Endothelial cell of umbilical vein (primary cell): ENCODE measurements around the gene DBNDD2. TPM values are rescaled to one million over a fixed set of nuclear protein-coding genes. Genes with fewer than 3 reads are reported as not detected.

Source experiments
- BruUV-seq: library from RNA; stranded (reverse); fragments of 400-500 nt; replicated peaks from 2 replicates; lab custom pipeline; 2021; lab: Mats Ljungman, UMichigan
- CTCF ChIA-PET: fragments of 300-600, 350-600 bp; sonication (Branson Sonifier 250); formaldehyde crosslinking; loops from one replicate; lab custom pipeline; 2021; ENCODE audit warnings: antibody characterized with exemption, inconsistent platforms; lab: Charles Lee
- POLR2A ChIA-PET: fragments of 300-600, 350-600 bp; sonication (Branson Sonifier 250); formaldehyde crosslinking; loops from one replicate; lab custom pipeline; 2021; ENCODE audit warnings: antibody characterized with exemption, inconsistent platforms; lab: Charles Lee
- DNase-seq: peaks from one replicate; pipeline ENCODE4 v3.0.0-alpha.2; 2011; ENCODE audit warnings: low read depth, low spot score
- FAIRE-seq: peaks from 2 replicates; lab custom pipeline; 2011; peaks lifted over from hg19 to GRCh38; lab: Jason Lieb, UNC
- H2AFZ ChIP-seq: 2 replicates; pipeline ENCODE4 v1.6.0; 2012; ENCODE audit warnings: low read depth, low read length, control low read depth, inconsistent platforms
- H3K27ac ChIP-seq: 2 replicates; pipeline ENCODE4 v1.5.1; 2011; ENCODE audit warnings: low read depth, mild to moderate bottlenecking, control low read depth, low read length, moderate library complexity; ENCODE audit not compliant: insufficient read depth
- H3K27me3 ChIP-seq, 2 experiments: 2 replicates each; pipeline versions ENCODE4 v1.6.0 to v1.6.1; 2011; ENCODE audit warnings: low read length in 2 of 2, mixed read lengths in 1 of 2; ENCODE audit not compliant: control insufficient read depth in 2 of 2, insufficient read depth in 2 of 2
- H3K36me3 ChIP-seq, 2 experiments: 2 replicates in 1 of 2; 3 replicates in 1 of 2; pipeline ENCODE4 v1.5.1; 2011; ENCODE audit warnings: low read length in 2 of 2, mild to moderate bottlenecking in 1 of 2, moderate library complexity in 1 of 2; ENCODE audit not compliant: control insufficient read depth in 2 of 2, insufficient read depth in 2 of 2; ENCODE audit errors: extremely low read depth in 1 of 2
- H3K4me1 ChIP-seq: 3 replicates; pipeline ENCODE4 v1.5.1; 2011; ENCODE audit warnings: mild to moderate bottlenecking, low read length; ENCODE audit not compliant: control insufficient read depth, insufficient read depth; ENCODE audit errors: extremely low read depth
- H3K4me2 ChIP-seq: 2 replicates; pipeline ENCODE4 v1.6.1; 2011; ENCODE audit warnings: low read length, control low read depth, mixed read lengths; ENCODE audit not compliant: insufficient read depth
- H3K4me3 ChIP-seq, 3 experiments: fragments of 200-600 bp in 1 of 3; sonication (generic), shearing (Covaris generic) in 1 of 3; replicated peaks in 1 of 3; 2 replicates each; pipeline ENCODE4 v1.5.1; 2011 to 2016; ENCODE audit warnings: control low read depth in 3 of 3, low read length in 3 of 3, mild to moderate bottlenecking in 2 of 3, inconsistent platforms in 1 of 3, low read depth in 1 of 3, moderate library complexity in 1 of 3; ENCODE audit not compliant: insufficient read depth in 1 of 3
- H3K79me2 ChIP-seq: 2 replicates; pipeline ENCODE4 v1.6.0; 2012; ENCODE audit warnings: low read length, inconsistent platforms; ENCODE audit not compliant: control insufficient read depth, insufficient read depth
- H3K9ac ChIP-seq: replicated peaks from 2 replicates; pipeline ENCODE3; 2011; ENCODE audit warnings: low read length, control low read depth; ENCODE audit not compliant: insufficient read depth; ENCODE audit errors: extremely low read depth
- H3K9me1 ChIP-seq: replicated peaks from 3 replicates; pipeline ENCODE4 v1.6.0; 2011; ENCODE audit warnings: mild to moderate bottlenecking, low read length; ENCODE audit not compliant: control insufficient read depth, insufficient read depth; ENCODE audit errors: extremely low read depth
- H3K9me3 ChIP-seq: replicated peaks from 2 replicates; pipeline ENCODE4 v1.5.1; 2012; ENCODE audit warnings: low read length, inconsistent platforms; ENCODE audit not compliant: control insufficient read depth, insufficient read depth
- H4K20me1 ChIP-seq: replicated peaks from 2 replicates; pipeline ENCODE3; 2011; ENCODE audit warnings: mild to moderate bottlenecking, low read length; ENCODE audit not compliant: control insufficient read depth, insufficient read depth; ENCODE audit errors: extremely low read depth
- EZH2 ChIP-seq: IDR thresholded peaks from 2 replicates; pipeline ENCODE4 v1.6.1; 2012; ENCODE audit warnings: borderline replicate concordance, low read depth, mild to moderate bottlenecking, moderate library complexity, low read length, inconsistent platforms; ENCODE audit not compliant: severe bottlenecking
- FOS ChIP-seq: IDR thresholded peaks from 2 replicates; pipeline ENCODE4 v1.6.1; 2011; ENCODE audit warnings: mild to moderate bottlenecking, low read length, moderate library complexity, borderline replicate concordance; ENCODE audit not compliant: insufficient read depth
- GATA2 ChIP-seq: IDR thresholded peaks from 2 replicates; pipeline ENCODE4 v1.7.0; 2011; ENCODE audit warnings: low read depth, mild to moderate bottlenecking, moderate library complexity, mixed read lengths, low read length; ENCODE audit not compliant: insufficient read length, insufficient read depth
- JUN ChIP-seq: IDR thresholded peaks from 2 replicates; pipeline ENCODE4 v1.6.1; 2011; ENCODE audit warnings: borderline replicate concordance, low read depth; ENCODE audit not compliant: insufficient read length, insufficient read depth
- MYC ChIP-seq: IDR thresholded peaks from one replicate; pipeline ENCODE4 v1.6.1; 2011; ENCODE audit warnings: mild to moderate bottlenecking, low read depth, low read length
- POLR2A ChIP-seq: IDR thresholded peaks from 2 replicates; pipeline ENCODE4 v1.6.1; 2012; ENCODE audit warnings: low read depth, mild to moderate bottlenecking, control low read depth, low read length
- POLR2AphosphoS5 ChIP-seq: IDR thresholded peaks from 2 replicates; pipeline ENCODE4 v1.6.1; 2012; ENCODE audit warnings: low read depth, mild to moderate bottlenecking, control low read depth, low read length, moderate library complexity; ENCODE audit not compliant: insufficient read depth
- dilution Hi-C: fragments of 300-500 bp; cut with MboI; formaldehyde crosslinking; loops from one replicate; pipeline ENCODE4 v1.15.0; 2019; ENCODE audit warnings: low sequenced_read_pairs; ENCODE audit not compliant: extremely low pct_ligation_motif_present
- intact Hi-C: fragments of 100-400 bp; cut with micrococcal nuclease; formaldehyde crosslinking; loops from one replicate; pipeline ENCODE4 v1.10.0; 2022
- polyA plus RNA-seq, 4 experiments: library from polyadenylated mRNA; depleted of rRNA in 3 of 4; stranded (reverse) in 3 of 4; unstranded in 1 of 4; fragments of >200 nt; gene quantifications; 2 replicates each; pipeline versions ENCODE4 v1.2.1 to v1.2.3, GENCODE V29; 2011 to 2012; ENCODE audit warnings: missing spikeins in 1 of 4
- total RNA-seq: library from RNA; stranded (reverse); gene quantifications from 2 replicates; pipeline ENCODE4 v1.2.3, GENCODE V29; 2021
- TF ChIP-seq, protein P1 (sequence below): IDR thresholded peaks from 2 replicates; pipeline ENCODE4 v1.6.1; 2011; ENCODE audit not compliant: insufficient read depth, insufficient read length
- TF ChIP-seq, protein P2 (sequence below), 2 donors: IDR thresholded peaks; 1 replicate in 1 of 2; 2 replicates in 1 of 2; pipeline ENCODE4 v1.5.1; 2011; ENCODE audit warnings: low read length in 2 of 2, mild to moderate bottlenecking in 2 of 2, moderate library complexity in 2 of 2, control low read depth in 1 of 2, inconsistent platforms in 1 of 2, low read depth in 1 of 2; ENCODE audit not compliant: insufficient read depth in 1 of 2; ENCODE audit errors: extremely low read depth in 1 of 2

The DBNDD2 gene
- total and polyA plus RNA-seq, 2 donors (not counting 3 experiments of a cell fraction or from before 2014, with no cell fraction given) = 15.6 to 27.9 TPM

DNA sequence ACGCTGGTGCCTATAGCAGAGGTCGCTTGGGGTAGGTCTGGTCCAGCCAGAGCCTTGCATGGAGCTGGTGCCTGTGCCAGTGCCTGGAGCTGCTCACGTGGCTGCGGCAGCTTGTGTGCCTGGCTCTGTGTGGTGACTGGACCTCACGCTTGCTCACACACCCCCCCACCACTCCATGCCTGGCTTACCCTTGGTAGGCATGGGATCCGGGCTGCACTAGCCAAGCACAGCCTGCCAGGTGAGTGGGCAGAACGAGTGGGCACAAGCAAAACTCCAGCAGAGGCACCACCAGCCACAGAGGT lies 13.0 kb upstream of the DBNDD2 start:
- DNase-seq = no peak
- CTCF ChIA-PET = interaction anchor here (1.4 kb wide), 1 partner anchor 21 kb away, joined by 8 read pairs; no protein-coding TSS in a partner anchor

DNA sequence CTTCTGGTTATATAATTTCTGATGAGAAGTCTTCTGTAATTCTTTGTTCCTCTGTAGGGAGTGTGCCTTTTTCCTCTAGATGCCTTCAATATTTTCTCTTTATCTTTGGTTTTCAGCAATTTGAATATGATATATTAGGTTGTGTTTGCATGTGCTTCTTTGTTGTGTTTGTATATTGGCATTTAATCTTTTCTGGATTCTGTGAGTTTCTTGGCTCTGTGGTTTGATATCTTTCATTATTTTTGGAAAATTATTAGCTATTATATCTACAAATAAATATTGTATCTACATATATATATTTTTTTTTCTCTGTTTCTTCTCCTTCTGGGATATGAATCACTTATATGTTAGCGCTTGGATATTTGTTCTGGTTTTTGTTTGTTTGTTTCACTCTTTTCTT lies 9.1 kb upstream of the DBNDD2 start:
- Histone ChIP-seq H3K4me2 (no peak overlapping the region), H2AFZ (no peak overlapping the region), H4K20me1 (no peaks in the 10 kb centered on the region), H3K4me3 (no peak overlapping the region), H3K79me2 (no peaks in the 10 kb centered on the region), H3K27me3 (peaks cover 0 to 1% of the 10 kb centered on the region in 2 experiments), H3K36me3 (no peaks in the 10 kb centered on the region), H3K9me1 (no peaks in the 10 kb centered on the region), H3K27ac (no peak overlapping the region), H3K9ac (no peak overlapping the region), H3K9me3 (no peaks in the 10 kb centered on the region), H3K4me1 (no peaks in the 10 kb centered on the region)
- BruUV-seq = no TSS peak
- dilution Hi-C loops (no loop called here), intact Hi-C loops (no loop called here)
- CTCF ChIA-PET = interaction anchor here (1.2 kb wide), 1 partner anchor 38 kb away, joined by 3 read pairs; no protein-coding TSS in a partner anchor
- FAIRE-seq (no peak), DNase-seq (no peak)
- POLR2A ChIA-PET = no interaction called here
- no peak for TF ChIP-seq EZH2
- no peak for TF ChIP-seq FOS
- TF ChIP-seq MYC = no peak
- TF ChIP-seq, protein P1, sequence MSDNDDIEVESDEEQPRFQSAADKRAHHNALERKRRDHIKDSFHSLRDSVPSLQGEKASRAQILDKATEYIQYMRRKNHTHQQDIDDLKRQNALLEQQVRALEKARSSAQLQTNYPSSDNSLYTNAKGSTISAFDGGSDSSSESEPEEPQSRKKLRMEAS = no peak
- TF ChIP-seq, protein P2, sequence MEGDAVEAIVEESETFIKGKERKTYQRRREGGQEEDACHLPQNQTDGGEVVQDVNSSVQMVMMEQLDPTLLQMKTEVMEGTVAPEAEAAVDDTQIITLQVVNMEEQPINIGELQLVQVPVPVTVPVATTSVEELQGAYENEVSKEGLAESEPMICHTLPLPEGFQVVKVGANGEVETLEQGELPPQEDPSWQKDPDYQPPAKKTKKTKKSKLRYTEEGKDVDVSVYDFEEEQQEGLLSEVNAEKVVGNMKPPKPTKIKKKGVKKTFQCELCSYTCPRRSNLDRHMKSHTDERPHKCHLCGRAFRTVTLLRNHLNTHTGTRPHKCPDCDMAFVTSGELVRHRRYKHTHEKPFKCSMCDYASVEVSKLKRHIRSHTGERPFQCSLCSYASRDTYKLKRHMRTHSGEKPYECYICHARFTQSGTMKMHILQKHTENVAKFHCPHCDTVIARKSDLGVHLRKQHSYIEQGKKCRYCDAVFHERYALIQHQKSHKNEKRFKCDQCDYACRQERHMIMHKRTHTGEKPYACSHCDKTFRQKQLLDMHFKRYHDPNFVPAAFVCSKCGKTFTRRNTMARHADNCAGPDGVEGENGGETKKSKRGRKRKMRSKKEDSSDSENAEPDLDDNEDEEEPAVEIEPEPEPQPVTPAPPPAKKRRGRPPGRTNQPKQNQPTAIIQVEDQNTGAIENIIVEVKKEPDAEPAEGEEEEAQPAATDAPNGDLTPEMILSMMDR (IDR thresholded peaks at IDR 0.05; ENCODE audit: extremely low read depth in 1 of 2, insufficient read depth in 1 of 2, low read depth in 1 of 2, low read length in 2 of 2) = no peak
- no peak for TF ChIP-seq JUN
- no peak for TF ChIP-seq POLR2AphosphoS5
- TF ChIP-seq GATA2 = no peak
- TF ChIP-seq POLR2A = no peak

More for the DNA sequence above, 13.0 kb upstream of the DBNDD2 start:
- Histone ChIP-seq H3K9ac (no peak overlapping the region), H3K9me1 (no peaks in the 10 kb centered on the region), H3K36me3 (no peaks in the 10 kb centered on the region), H3K27ac (no peak overlapping the region), H3K4me2 (no peak overlapping the region), H3K4me1 (peaks cover 3% of the 10 kb centered on the region), H3K4me3 (no peak overlapping the region), H2AFZ (no peak overlapping the region), H3K79me2 (no peaks in the 10 kb centered on the region), H3K9me3 (no peaks in the 10 kb centered on the region), H3K27me3 (no peaks in the 10 kb centered on the region), H4K20me1 (no peaks in the 10 kb centered on the region)
- no peak for TF ChIP-seq FOS
- TF ChIP-seq POLR2A = no peak
- no peak for TF ChIP-seq JUN
- no peak for TF ChIP-seq MYC
- TF ChIP-seq POLR2AphosphoS5 = no peak
- TF ChIP-seq, protein P2 (IDR thresholded peaks at IDR 0.05; ENCODE audit: extremely low read depth in 1 of 2, insufficient read depth in 1 of 2, low read depth in 1 of 2, low read length in 2 of 2) = no peak
- no TSS peak for BruUV-seq
- POLR2A ChIA-PET = no interaction called here
- dilution Hi-C loops (no loop called here), intact Hi-C loops (no loop called here)
- FAIRE-seq = no peak
